SU-DHL-6 (cell line): ENCODE measurements around the gene ATAD3C.

Experiments
- H2AFZ ChIP-seq: fragments of 200-600 bp; sonication (generic); 2 replicates; pipeline ENCODE4 v1.6.1; 2014; ENCODE audit warnings: low read depth, mild to moderate bottlenecking, moderate library complexity, mixed read lengths, antibody characterized with exemption, low read length; ENCODE audit not compliant: severe bottlenecking
- H3F3A ChIP-seq: fragments of 200-600 bp; shearing (Covaris generic); 2 replicates; pipeline ENCODE4 v1.6.0; 2016; ENCODE audit warnings: antibody characterized with exemption, mild to moderate bottlenecking; ENCODE audit not compliant: insufficient read depth
- H3K27ac ChIP-seq: fragments of 200-600 bp; sonication (generic); 2 replicates; pipeline ENCODE4 v1.5.1; 2016; ENCODE audit warnings: low read depth, mild to moderate bottlenecking, low read length, moderate library complexity, mixed read lengths
- H3K27me3 ChIP-seq: fragments of 200-600 bp; sonication (generic), shearing (Covaris generic); 2 replicates; pipeline ENCODE4 v1.6.0; 2014; ENCODE audit warnings: mild to moderate bottlenecking, low read length
- H3K36me3 ChIP-seq: fragments of 200-600 bp; sonication (generic); 2 replicates; pipeline ENCODE4 v1.6.1; 2014; ENCODE audit warnings: mild to moderate bottlenecking, low read length, mixed read lengths
- H3K4me2 ChIP-seq: fragments of 300-600, 200-600 bp; shearing (Covaris generic), sonication (generic); 2 replicates; pipeline ENCODE4 v1.6.0; 2014; ENCODE audit warnings: low read length, low read depth, mild to moderate bottlenecking; ENCODE audit not compliant: poor library complexity, severe bottlenecking
- H3K4me3 ChIP-seq: fragments of 200-600 bp; sonication (generic); 2 replicates; pipeline ENCODE4 v1.5.1; 2014; ENCODE audit warnings: antibody characterized with exemption, low read length, mild to moderate bottlenecking, mixed read lengths; ENCODE audit not compliant: insufficient read depth, poor library complexity, severe bottlenecking
- H3K79me2 ChIP-seq: fragments of 200-600 bp; sonication (generic); 2 replicates; pipeline ENCODE4 v1.6.1; 2014; ENCODE audit warnings: mild to moderate bottlenecking, low read length, moderate library complexity; ENCODE audit not compliant: insufficient read depth
- H3K9ac ChIP-seq: fragments of 200-600 bp; sonication (generic); 2 replicates; pipeline ENCODE4 v1.7.0; 2014; ENCODE audit warnings: mild to moderate bottlenecking, low read length
- H3K9me2 ChIP-seq: fragments of 200-600 bp; sonication (generic); replicated peaks from 2 replicates; pipeline ENCODE4 v1.6.1; 2014; ENCODE audit warnings: low read length; ENCODE audit not compliant: insufficient read depth
- H3K9me3 ChIP-seq: fragments of 200-600 bp; sonication (generic); 2 replicates; pipeline ENCODE4 v1.6.1; 2014; ENCODE audit warnings: low read length, mixed read lengths; ENCODE audit not compliant: insufficient read depth
- H4K20me1 ChIP-seq: fragments of 200-600 bp; sonication (generic); 2 replicates; pipeline ENCODE4 v1.6.1; 2014; ENCODE audit warnings: low read depth, mild to moderate bottlenecking, antibody characterized with exemption, low read length, moderate library complexity, mixed read lengths
- CTCF ChIP-seq: fragments of 200-600 bp; sonication (generic); IDR thresholded peaks from one replicate; pipeline ENCODE4 v1.5.1; 2017; ENCODE audit warnings: antibody characterized with exemption, mild to moderate bottlenecking, low read length, moderate library complexity; ENCODE audit not compliant: insufficient read depth, poor library complexity, severe bottlenecking
- EZH2phosphoT487 ChIP-seq: fragments of 200-600 bp; sonication (generic), shearing (Covaris generic); conservative IDR thresholded peaks from 2 replicates; pipeline ENCODE4 v1.6.1; 2018; ENCODE audit warnings: mild to moderate bottlenecking, antibody characterized with exemption, low read length, moderate library complexity, mixed read lengths

The ATAD3C gene

GRCh38 chr1:1437904-1438376, 11.5 kb upstream of the ATAD3C start:
- no peak overlapping the region for H3K27ac ChIP-seq
- no peaks in the 10 kb centered on the region for H3K79me2 ChIP-seq
- no peaks in the 10 kb centered on the region for H3K9me3 ChIP-seq
- H2AFZ ChIP-seq, result no peak overlapping the region
- no peak for TF ChIP-seq CTCF
- no peak for TF ChIP-seq EZH2phosphoT487
- no peaks in the 10 kb centered on the region for H3K36me3 ChIP-seq
- no peaks in the 10 kb centered on the region for H3K27me3 ChIP-seq
- no peak overlapping the region for H3K4me2 ChIP-seq
- H3K4me3 ChIP-seq, result no peak overlapping the region
- H3F3A ChIP-seq, result no peaks in the 10 kb centered on the region
- no peaks in the 10 kb centered on the region for H4K20me1 ChIP-seq
- no peak overlapping the region for H3K9ac ChIP-seq
- H3K9me2 ChIP-seq, result no peaks in the 10 kb centered on the region

GRCh38 chr1:1438531-1439381, 10.7 kb upstream of the ATAD3C start:
- no peaks in the 10 kb centered on the region for H3K27me3 ChIP-seq
- H3K36me3 ChIP-seq, result no peaks in the 10 kb centered on the region
- H3K27ac ChIP-seq, result no peak overlapping the region
- TF ChIP-seq CTCF (no peak), EZH2phosphoT487 (no peak)
- H3K9me3 ChIP-seq, result no peaks in the 10 kb centered on the region
- H3K9me2 ChIP-seq, result no peaks in the 10 kb centered on the region
- H4K20me1 ChIP-seq, result no peaks in the 10 kb centered on the region
- H3K9ac ChIP-seq, result no peak overlapping the region
- H3K4me3 ChIP-seq, result no peak overlapping the region
- no peaks in the 10 kb centered on the region for H3K79me2 ChIP-seq
- no peak overlapping the region for H3K4me2 ChIP-seq
- no peak overlapping the region for H2AFZ ChIP-seq
- H3F3A ChIP-seq, result no peaks in the 10 kb centered on the region

GRCh38 chr1:1439546-1440261, 9.8 kb upstream of the ATAD3C start:
- no peak overlapping the region for H3K27ac ChIP-seq
- no peak overlapping the region for H2AFZ ChIP-seq
- H4K20me1 ChIP-seq, result no peaks in the 10 kb centered on the region
- no peaks in the 10 kb centered on the region for H3K36me3 ChIP-seq
- no peak overlapping the region for H3K4me3 ChIP-seq
- H3F3A ChIP-seq, result no peaks in the 10 kb centered on the region
- H3K27me3 ChIP-seq, result no peaks in the 10 kb centered on the region
- H3K9me3 ChIP-seq, result no peaks in the 10 kb centered on the region
- no peak overlapping the region for H3K9ac ChIP-seq
- no peaks in the 10 kb centered on the region for H3K9me2 ChIP-seq
- TF ChIP-seq EZH2phosphoT487 (no peak), CTCF (no peak)
- H3K79me2 ChIP-seq, result no peaks in the 10 kb centered on the region
- H3K4me2 ChIP-seq, result no peak overlapping the region
